ENCODE data around the gene NRIP3.
A peak's percentile ranks its signal among the peaks of the same experiment; 100 is the strongest.

NRIP3 gene

DNA sequence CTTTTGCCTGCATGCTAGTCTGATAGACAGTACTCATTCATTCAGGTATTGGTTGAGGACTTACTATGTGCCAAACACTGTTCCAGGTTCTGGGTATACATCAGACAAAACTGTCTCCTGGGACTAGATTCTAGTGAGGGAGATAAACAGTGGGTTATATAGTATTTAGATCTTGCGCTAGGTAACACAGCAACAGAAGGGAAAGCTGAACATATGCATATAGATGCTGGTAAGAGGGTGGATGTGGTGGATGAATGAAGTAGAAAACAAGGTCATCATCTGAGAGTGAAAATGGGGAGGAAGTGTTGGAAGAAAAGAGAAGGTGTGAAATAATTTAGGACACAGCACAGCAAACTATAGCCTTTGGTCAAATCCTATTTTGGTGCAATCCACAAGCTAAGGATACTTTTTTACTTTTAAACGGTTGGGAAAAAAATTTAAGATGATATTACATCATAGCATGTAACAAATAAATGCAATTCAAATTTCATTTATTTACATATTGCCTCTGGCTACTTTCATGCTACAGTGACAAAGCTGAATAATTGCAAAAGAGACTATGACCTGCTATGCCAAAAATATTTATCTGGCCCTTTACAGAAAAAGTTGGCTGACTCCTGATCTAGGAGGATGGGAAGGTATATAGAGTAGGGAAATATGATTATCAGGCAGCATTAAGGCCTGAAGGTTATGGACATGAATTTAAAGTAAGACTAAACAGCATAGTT lies 32.4 kb downstream of the NRIP3 start:
- no peak for DNase-seq (ENCODE audit: extremely low spot score)
- ChIA-PET POLR2A (no interaction called here), CTCF (interaction anchor here (1.2 kb wide), 1 partner anchor 166 kb away, joined by 3 read pairs; no protein-coding TSS in a partner anchor)
- TF ChIP-seq, protein P1, sequence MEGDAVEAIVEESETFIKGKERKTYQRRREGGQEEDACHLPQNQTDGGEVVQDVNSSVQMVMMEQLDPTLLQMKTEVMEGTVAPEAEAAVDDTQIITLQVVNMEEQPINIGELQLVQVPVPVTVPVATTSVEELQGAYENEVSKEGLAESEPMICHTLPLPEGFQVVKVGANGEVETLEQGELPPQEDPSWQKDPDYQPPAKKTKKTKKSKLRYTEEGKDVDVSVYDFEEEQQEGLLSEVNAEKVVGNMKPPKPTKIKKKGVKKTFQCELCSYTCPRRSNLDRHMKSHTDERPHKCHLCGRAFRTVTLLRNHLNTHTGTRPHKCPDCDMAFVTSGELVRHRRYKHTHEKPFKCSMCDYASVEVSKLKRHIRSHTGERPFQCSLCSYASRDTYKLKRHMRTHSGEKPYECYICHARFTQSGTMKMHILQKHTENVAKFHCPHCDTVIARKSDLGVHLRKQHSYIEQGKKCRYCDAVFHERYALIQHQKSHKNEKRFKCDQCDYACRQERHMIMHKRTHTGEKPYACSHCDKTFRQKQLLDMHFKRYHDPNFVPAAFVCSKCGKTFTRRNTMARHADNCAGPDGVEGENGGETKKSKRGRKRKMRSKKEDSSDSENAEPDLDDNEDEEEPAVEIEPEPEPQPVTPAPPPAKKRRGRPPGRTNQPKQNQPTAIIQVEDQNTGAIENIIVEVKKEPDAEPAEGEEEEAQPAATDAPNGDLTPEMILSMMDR (IDR thresholded peaks at IDR 0.05; ENCODE audit: control extremely low read depth, extremely low read depth, low read depth, missing control alignments): no peak

DNA sequence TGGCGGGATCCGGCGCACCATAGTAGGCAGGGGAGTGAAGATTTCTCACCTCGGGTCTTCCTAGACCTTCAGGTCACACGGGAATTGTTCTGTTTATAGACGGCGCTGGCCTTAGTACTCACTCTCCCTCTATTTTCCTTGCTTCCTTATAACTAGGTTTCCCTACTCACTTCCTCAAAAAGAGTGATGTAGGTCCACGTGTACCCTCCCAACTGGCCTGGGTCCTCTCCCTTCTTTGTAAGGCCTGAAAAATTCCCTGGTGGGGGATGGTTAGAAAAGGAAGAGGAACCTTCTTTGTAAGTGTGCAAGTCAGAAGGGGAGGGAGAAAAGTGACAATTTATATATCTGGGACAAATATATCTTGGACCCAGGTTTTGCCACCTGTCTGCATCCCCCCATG lies 36.6 kb downstream of the NRIP3 start:
- TF ChIP-seq, protein P1 (IDR thresholded peaks at IDR 0.05; ENCODE audit: control extremely low read depth, extremely low read depth, low read depth, missing control alignments): no peak
- no peak for DNase-seq (ENCODE audit: extremely low spot score)
- CTCF ChIA-PET: interaction anchor here (1.0 kb wide), 1 partner anchor 8 kb away, joined by 3 read pairs; no protein-coding TSS in a partner anchor
- POLR2A ChIA-PET: no interaction called here

DNA sequence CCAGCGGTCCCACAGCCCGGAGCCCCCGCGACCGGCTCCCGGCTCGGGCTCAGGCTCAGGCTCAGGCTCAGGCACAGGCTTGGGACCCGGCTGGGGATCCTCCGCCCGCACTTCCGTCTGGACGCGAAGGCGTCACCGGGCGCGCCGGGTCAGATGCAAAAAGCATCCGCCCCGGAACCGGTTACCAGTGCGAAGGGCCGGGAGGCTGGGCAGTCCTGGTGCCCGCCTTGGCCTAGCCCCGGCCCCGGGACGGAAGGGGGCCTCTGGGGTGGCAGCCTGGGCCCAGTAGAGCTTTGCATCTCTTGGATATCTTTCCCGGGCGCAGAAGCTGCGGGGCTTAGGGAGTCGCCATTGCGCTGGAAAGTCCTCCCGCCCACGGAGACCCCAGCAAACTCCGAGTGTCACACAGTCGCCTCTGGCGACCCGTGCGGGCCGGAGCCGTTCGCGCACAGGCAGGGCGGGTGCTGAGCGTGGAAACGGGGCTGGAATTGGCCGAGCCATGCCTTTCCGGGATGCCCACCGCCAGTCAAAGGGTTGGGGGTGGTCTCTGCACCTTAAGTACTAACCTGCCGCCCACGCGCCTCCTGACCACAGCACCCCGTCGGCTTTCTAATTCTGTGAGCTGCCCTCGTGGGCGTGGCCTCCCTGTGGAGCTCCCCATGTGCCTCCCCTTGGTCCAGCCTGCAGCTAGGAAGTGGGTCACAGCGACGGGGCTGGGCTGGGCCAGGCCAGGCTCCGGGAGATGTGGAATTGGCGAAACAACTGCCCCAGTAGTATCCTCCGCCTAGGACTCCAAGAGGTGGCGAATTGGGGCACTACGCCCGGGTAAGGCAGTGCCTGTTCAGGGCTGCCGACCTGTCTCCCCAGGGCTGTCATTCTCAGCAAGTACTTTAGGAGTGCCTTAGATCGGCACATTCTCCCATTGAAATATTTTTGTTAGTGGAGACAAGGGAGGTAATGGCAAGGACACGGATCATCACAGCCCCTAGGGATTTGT lies 39.2 kb downstream of the NRIP3 start, which contains the start of gene TMEM9B:
TSS of gene TMEM9B (minus strand) at position 119 of the 997 bp plus-strand sequence. CDS start 129 bp downstream, outside the sequence.
- TF ChIP-seq, protein P1 (IDR thresholded peaks at IDR 0.05; ENCODE audit: control extremely low read depth, extremely low read depth, low read depth, missing control alignments): no peak
- ChIA-PET CTCF (interaction anchor here (0.9 to 1.1 kb wide), 4 partner anchors 50 to 280 kb away, joined by 3 read pairs; no protein-coding TSS in a partner anchor), POLR2A (interaction anchor here (0.6 to 1.0 kb wide), 6 partner anchors 29 to 368 kb away, joined by 3 to 4 read pairs (median 4); partner anchors contain the start of gene AKIP1)
- peak; percentile 89 for DNase-seq (ENCODE audit: extremely low spot score)

DNA sequence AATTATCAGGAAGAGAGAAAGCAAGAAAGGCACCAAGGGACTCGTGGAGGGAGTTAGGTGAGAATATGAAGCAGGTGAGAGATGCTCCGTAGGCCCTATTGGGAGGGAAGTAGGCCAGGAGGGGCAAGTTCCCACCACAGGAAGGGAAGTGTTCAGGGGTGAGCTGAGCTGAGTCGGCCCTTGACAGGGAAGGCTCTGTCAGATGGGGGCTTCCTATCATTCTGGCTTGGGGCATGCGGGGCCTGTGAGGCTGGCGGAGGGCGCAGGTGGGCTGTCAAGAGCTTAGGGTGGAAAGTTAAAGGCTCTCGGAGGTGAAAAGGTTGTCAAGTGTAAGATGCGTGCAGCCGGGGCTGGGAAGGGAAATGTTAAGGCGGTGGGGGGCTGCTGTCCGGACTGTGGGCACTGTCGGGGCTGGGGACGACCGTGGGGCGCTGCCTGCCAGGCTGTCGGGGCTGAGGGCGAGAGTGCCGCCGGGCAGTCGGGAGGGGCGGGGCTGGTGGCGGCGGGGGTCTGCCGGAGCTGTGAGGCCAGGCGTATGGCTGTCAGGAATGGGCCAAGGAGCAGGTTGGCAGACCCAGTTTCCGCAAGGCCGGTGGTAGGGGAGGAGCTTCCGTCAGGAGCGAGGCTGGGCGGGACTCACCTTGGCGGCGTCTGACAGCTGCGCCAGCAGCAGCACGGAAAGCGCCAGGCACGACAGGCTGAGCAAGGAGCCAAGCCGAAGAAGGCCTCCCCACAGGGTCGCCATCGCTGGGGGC lies 40.1 kb downstream of the NRIP3 start:
- peak; percentile 84 for DNase-seq (ENCODE audit: extremely low spot score)
- POLR2A ChIA-PET: interaction anchor here (1.0 kb wide), 1 partner anchor 275 kb away, joined by 4 read pairs; no protein-coding TSS in a partner anchor
- TF ChIP-seq, protein P1 (IDR thresholded peaks at IDR 0.05; ENCODE audit: control extremely low read depth, extremely low read depth, low read depth, missing control alignments): no peak
- CTCF ChIA-PET: interaction anchor here (0.9 to 1.1 kb wide), 5 partner anchors 49 to 279 kb away, joined by 3 read pairs; no protein-coding TSS in a partner anchor

DNA sequence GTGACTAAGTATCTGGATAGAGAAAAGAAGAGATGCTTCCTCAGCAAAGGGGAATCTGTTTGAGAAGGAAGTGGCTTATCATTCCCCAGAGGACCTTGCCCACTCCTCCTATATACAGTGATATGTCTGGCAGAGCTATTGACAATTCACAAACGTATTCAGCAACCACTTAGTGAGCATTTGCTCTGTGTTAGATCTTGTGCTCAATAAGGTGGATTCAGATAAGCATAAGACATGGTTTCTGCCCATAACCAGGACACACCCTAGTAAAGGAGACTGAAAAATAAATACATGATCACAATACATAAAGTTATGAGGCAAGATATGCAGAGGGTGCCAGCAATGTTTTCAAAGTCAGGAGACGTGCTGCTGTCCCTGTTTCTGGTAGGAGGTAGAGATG lies 41.0 kb downstream of the NRIP3 start:
- CTCF ChIA-PET: interaction anchor here (1.0 kb wide), 1 partner anchor 177 kb away, joined by 3 read pairs; no protein-coding TSS in a partner anchor
- POLR2A ChIA-PET: no interaction called here
- TF ChIP-seq, protein P1 (IDR thresholded peaks at IDR 0.05; ENCODE audit: control extremely low read depth, extremely low read depth, low read depth, missing control alignments): no peak
- no peak for DNase-seq (ENCODE audit: extremely low spot score)

All from GM10248 (cell line).